ENCODE results near the gene MAP7D3.
"Not testable (repeated sequence)": the region's sequence is repeated elsewhere in the genome, so short reads cannot be mapped to it uniquely, and the experiment has no call there.

MAP7D3 gene

GRCh38 chrX:136182414-136182813 lies 68.8 kb downstream of the MAP7D3 start:
- DNase-seq (ENCODE audit: low spot score) = no peak

GRCh38 chrX:136179133-136179532 lies 72.1 kb downstream of the MAP7D3 start:
- DNase-seq (ENCODE audit: low spot score) = no peak

GRCh38 chrX:136176399-136176825 lies 74.8 kb downstream of the MAP7D3 start:
- DNase-seq (ENCODE audit: low spot score) = no peak

GRCh38 chrX:136171420-136171819 lies 79.8 kb downstream of the MAP7D3 start:
- DNase-seq (ENCODE audit: low spot score) = no peak

- no peak for DNase-seq (ENCODE audit: low spot score)
These were observed 80.9 kb downstream of the MAP7D3 start for GRCh38 chrX:136170139-136170800.

GRCh38 chrX:136168929-136169735 lies 82.1 kb downstream of the MAP7D3 start:
- DNase-seq (ENCODE audit: low spot score) = no peak

- DNase-seq (ENCODE audit: low spot score) = not testable (repeated sequence)
These were observed 83.2 kb downstream of the MAP7D3 start for GRCh38 chrX:136167989-136168388.

- no peak for DNase-seq (ENCODE audit: low spot score)
These were observed 84.9 kb downstream of the MAP7D3 start for GRCh38 chrX:136166221-136166855.

GRCh38 chrX:136165406-136165805 lies 85.8 kb downstream of the MAP7D3 start:
- no peak for DNase-seq (ENCODE audit: low spot score)

GRCh38 chrX:136163689-136164088 lies 87.5 kb downstream of the MAP7D3 start:
- no peak for DNase-seq (ENCODE audit: low spot score)
